Ascending aorta (tissue), 2 donors: ENCODE data around the gene CEP131. TPM values are rescaled to one million over a fixed set of nuclear protein-coding genes. Genes with fewer than 3 reads are reported as not detected.

Source experiments
- DNase-seq, 2 donors: peaks; one replicate each; pipeline ENCODE4 v3.0.0-alpha.2; 2019; ENCODE audit warnings: low spot score in 2 of 2
- H3K27ac ChIP-seq, 2 donors: fragments of 200-600 bp; sonication (generic); one replicate each; pipeline ENCODE4 v1.5.1; 2016 to 2017; ENCODE audit warnings: mild to moderate bottlenecking in 1 of 2
- H3K27me3 ChIP-seq: fragments of 200-600 bp; sonication (generic); one replicate; pipeline ENCODE4 v1.5.1; 2017
- H3K36me3 ChIP-seq, 2 donors: fragments of 200-600 bp; sonication (generic); one replicate each; pipeline ENCODE4 v1.5.1; 2016
- H3K4me1 ChIP-seq, 2 donors: fragments of 200-600 bp; sonication (generic); one replicate each; pipeline ENCODE4 v1.5.1; 2016 to 2017; ENCODE audit warnings: mild to moderate bottlenecking in 1 of 2
- H3K4me3 ChIP-seq, 2 donors: fragments of 200-600 bp; sonication (generic); one replicate each; pipeline ENCODE4 v1.5.1; 2016 to 2017; ENCODE audit warnings: mild to moderate bottlenecking in 1 of 2
- H3K9me3 ChIP-seq, 2 donors: fragments of 200-600 bp; sonication (generic); one replicate each; pipeline ENCODE4 v1.5.1; 2016
- CTCF ChIP-seq, 3 experiments: fragments of 200-600 bp in 2 of 3; fragments of 450-650 bp in 1 of 3; sonication (generic) in 2 of 3; IDR thresholded peaks; one replicate each; pipeline ENCODE4 v1.5.1; 2016 to 2019; ENCODE audit warnings: antibody characterized with exemption in 3 of 3, mild to moderate bottlenecking in 1 of 3, moderate library complexity in 1 of 3
- intact Hi-C: fragments of 100-400 bp; cut with DNase I; formaldehyde crosslinking; loops from one replicate; pipeline ENCODE4 v1.15.1; 2023
- total RNA-seq: library from RNA; depleted of rRNA; stranded (reverse); fragments of >200 nt; gene quantifications from one replicate; pipeline ENCODE4 v1.1.0, GENCODE V29; 2016

CEP131 gene
- total RNA-seq, 1 donor from 2014 or later, result 6.7 TPM

GRCh38 chr17:81167638-81168037 lies 55.1 kb downstream of the CEP131 start:
- H3K27me3 ChIP-seq, result no peaks in the 10 kb centered on the region
- intact Hi-C loops, result no loop called here
- no peak for TF ChIP-seq CTCF (IDR thresholded peaks at IDR 0.05)
- no peaks in the 10 kb centered on the region for H3K36me3 ChIP-seq
- no peaks in the 10 kb centered on the region for H3K9me3 ChIP-seq
- peaks cover 3% of the 10 kb centered on the region in 2 donors for H3K4me1 ChIP-seq
- no peak for DNase-seq
- H3K4me3 ChIP-seq, result no peak overlapping the region
- no peak overlapping the region for H3K27ac ChIP-seq

GRCh38 chr17:81167194-81167524 lies 55.6 kb downstream of the CEP131 start:
- Histone ChIP-seq H3K4me1 (peaks cover 3% of the 10 kb centered on the region in 2 donors), H3K27ac (no peak overlapping the region), H3K36me3 (no peaks in the 10 kb centered on the region), H3K27me3 (no peaks in the 10 kb centered on the region), H3K4me3 (no peak overlapping the region), H3K9me3 (no peaks in the 10 kb centered on the region)
- no peak for TF ChIP-seq CTCF (IDR thresholded peaks at IDR 0.05)
- DNase-seq, result no peak
- intact Hi-C loops, result no loop called here

- TF ChIP-seq CTCF (IDR thresholded peaks at IDR 0.05), result no peak
- no peak for DNase-seq
- no peaks in the 10 kb centered on the region for H3K9me3 ChIP-seq
- intact Hi-C loops, result no loop called here
- no peaks in the 10 kb centered on the region for H3K36me3 ChIP-seq
- H3K4me1 ChIP-seq, result peaks cover 3% of the 10 kb centered on the region in 2 donors
- peak within 1 kb of the TSS; percentile 25 to 67 for H3K4me3 ChIP-seq
- H3K27me3 ChIP-seq, result no peaks in the 10 kb centered on the region
- peak within 1 kb of the TSS in 1 of 2 donors; percentile 5 for H3K27ac ChIP-seq
Observed at GRCh38 chr17:81166033-81166492, 56.7 kb downstream of the CEP131 start, which contains the start of gene AATK. Gene AATK (minus strand): TSS chr17:81166221. CDS start chr17:81165992, 229 bp downstream.

- intact Hi-C loops, result no loop called here
Observed at GRCh38 chr17:81165246-81166032, 57.3 kb downstream of the CEP131 start, which contains the start of gene PVALEF. Gene PVALEF (plus strand): TSS chr17:81165507. CDS start chr17:81181227, 15,720 bp downstream.

More at GRCh38 chr17:81165246-81166032, 57.3 kb downstream of the CEP131 start, which contains the start of gene PVALEF:
- H3K4me3 ChIP-seq, result peak within 1 kb of the TSS; percentile 25 to 67
- no peaks in the 10 kb centered on the region for H3K36me3 ChIP-seq
- no peaks in the 10 kb centered on the region for H3K9me3 ChIP-seq
- no peak for TF ChIP-seq CTCF (IDR thresholded peaks at IDR 0.05)
- H3K27me3 ChIP-seq, result no peaks in the 10 kb centered on the region
- H3K27ac ChIP-seq, result peak within 1 kb of the TSS; percentile 5 to 33
- no peak for DNase-seq
- H3K4me1 ChIP-seq, result peaks cover 3% of the 10 kb centered on the region in 2 donors
